Measurements from ENCODE around the gene SMAD2. TPM values are rescaled to one million over a fixed set of nuclear protein-coding genes. Genes with fewer than 3 reads are reported as not detected.

The SMAD2 gene
- total and polyA plus RNA-seq, 7 donors = 34.1 to 101 (median 56.1) TPM

DNA sequence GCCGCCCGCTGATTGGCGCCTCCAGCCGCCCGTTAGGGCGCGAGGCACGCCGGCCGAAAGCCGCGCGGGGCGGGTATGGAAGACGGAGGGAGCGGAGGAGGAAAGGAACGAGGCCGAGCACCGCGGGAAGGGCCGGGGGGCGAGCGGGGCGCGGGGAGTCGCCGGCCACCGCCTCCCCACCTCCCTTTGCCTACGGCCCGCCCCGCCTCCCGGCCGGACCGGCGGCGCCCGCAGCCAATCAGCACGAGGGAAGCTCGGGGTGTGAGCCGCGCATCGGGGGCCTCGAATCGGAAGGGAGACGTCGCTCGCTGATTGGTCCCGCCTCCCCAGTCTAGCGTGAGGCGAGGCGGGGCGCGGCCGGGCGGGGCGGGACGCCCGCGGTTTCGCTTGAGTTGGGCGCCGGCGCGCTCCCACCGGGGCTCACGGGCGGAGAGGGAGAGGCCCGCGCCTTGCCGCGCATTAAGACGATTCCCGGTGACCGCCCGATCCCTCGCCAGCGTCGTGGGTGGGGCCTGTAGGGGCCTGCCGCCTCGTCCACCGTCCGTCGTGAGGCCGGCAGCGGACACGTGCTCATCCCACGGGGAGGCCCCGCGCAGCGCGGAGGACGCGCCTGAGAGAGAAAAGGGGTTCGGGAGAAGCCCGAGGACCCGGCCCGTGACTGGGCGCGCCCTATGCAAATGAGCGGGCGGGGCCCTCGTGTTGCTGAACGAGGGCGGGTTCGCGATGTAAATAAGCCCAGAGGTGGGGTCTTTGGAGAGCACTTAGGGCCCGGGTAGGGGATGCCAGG lies 665 bp upstream of the SMAD2 start:
- H3K27ac ChIP-seq = peak overlapping the region; percentile 87 to 96 (median 95)
- H3K9me3 ChIP-seq = no peaks in the 10 kb centered on the region
- peaks cover 0 to 40% (median 33%) of the 10 kb centered on the region in 4 donors for H3K4me1 ChIP-seq
- TF ChIP-seq EP300 (IDR thresholded peaks at IDR 0.05) (no peak), POLR2AphosphoS5 (IDR thresholded peaks at IDR 0.05) (peak; percentile 43 to 76 (median 60)), POLR2A (IDR thresholded peaks at IDR 0.05) (peak; percentile 22 to 32)
- TF ChIP-seq, protein P1, sequence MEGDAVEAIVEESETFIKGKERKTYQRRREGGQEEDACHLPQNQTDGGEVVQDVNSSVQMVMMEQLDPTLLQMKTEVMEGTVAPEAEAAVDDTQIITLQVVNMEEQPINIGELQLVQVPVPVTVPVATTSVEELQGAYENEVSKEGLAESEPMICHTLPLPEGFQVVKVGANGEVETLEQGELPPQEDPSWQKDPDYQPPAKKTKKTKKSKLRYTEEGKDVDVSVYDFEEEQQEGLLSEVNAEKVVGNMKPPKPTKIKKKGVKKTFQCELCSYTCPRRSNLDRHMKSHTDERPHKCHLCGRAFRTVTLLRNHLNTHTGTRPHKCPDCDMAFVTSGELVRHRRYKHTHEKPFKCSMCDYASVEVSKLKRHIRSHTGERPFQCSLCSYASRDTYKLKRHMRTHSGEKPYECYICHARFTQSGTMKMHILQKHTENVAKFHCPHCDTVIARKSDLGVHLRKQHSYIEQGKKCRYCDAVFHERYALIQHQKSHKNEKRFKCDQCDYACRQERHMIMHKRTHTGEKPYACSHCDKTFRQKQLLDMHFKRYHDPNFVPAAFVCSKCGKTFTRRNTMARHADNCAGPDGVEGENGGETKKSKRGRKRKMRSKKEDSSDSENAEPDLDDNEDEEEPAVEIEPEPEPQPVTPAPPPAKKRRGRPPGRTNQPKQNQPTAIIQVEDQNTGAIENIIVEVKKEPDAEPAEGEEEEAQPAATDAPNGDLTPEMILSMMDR (IDR thresholded peaks at IDR 0.05) = no peak
- intact Hi-C loops (cut with DNase I) = loop anchor here (5.0 to 10.0 kb wide), 5 partner anchors 184 to 1556 kb away; partner anchors contain the start of genes C18orf32, CTIF and HDHD2
- 0 to 1% methylated on average over 107 of the region's 107 CpGs for WGBS, 2 donors
- H3K4me3 ChIP-seq = peak overlapping the region; percentile 44 to 89 (median 70)
- no peaks in the 10 kb centered on the region for H3K27me3 ChIP-seq
- DNase-seq = peak; percentile 99
- no peaks in the 10 kb centered on the region for H3K36me3 ChIP-seq

DNA sequence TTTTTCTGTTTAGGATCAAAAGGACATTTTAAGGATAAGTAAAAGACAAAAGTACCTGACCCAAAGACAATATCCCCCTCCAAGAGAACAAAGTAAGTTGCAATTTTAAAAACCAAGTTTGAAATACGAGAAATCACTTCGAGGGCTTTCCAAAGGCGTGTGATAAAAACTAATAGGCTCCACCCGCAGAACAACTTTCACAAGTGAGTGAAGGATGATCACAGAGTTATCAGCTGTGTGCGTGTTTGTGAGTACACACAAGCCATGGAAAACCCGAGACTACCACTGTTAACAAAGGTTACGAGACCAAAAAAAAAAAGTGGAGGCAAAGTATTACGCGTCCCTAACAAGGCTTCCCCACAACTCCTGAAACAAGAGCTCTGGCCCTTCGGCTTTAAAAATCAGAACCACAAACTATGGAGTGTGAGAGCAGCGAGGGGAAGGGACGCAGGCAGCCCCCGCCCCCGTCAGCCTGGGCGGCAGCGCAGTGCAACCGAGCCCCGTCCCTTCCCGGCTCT lies 719 bp downstream of the SMAD2 start:
- Histone ChIP-seq H3K4me1 (peaks cover 0 to 50% (median 37%) of the 10 kb centered on the region in 4 donors), H3K27me3 (no peaks in the 10 kb centered on the region), H3K27ac (peak overlapping the region; percentile 87 to 96 (median 95)), H3K36me3 (no peaks in the 10 kb centered on the region), H3K9me3 (no peaks in the 10 kb centered on the region), H3K4me3 (peak overlapping the region; percentile 65 to 89 (median 80))
- no peak for DNase-seq
- WGBS, 2 donors = 0 to 1% methylated on average over 19 of the region's 19 CpGs
- TF ChIP-seq POLR2A (IDR thresholded peaks at IDR 0.05) (no peak), POLR2AphosphoS5 (IDR thresholded peaks at IDR 0.05) (no peak), EP300 (IDR thresholded peaks at IDR 0.05) (no peak)
- TF ChIP-seq, protein P1 (IDR thresholded peaks at IDR 0.05) = no peak
- intact Hi-C loops (cut with DNase I) = loop anchor here (1.0 to 10.0 kb wide), 7 partner anchors 19 to 1558 kb away; partner anchors contain the start of genes C18orf32, CTIF and HDHD2

GRCh38 chr18:47928466-47928865 lies 2.0 kb downstream of the SMAD2 start:
- Histone ChIP-seq H3K4me3 (peak overlapping the region in 3 of 4 donors; percentile 65 to 89 (median 74)), H3K9me3 (no peaks in the 10 kb centered on the region), H3K27ac (no peak overlapping the region), H3K4me1 (peaks cover 0 to 50% (median 37%) of the 10 kb centered on the region in 4 donors), H3K36me3 (no peaks in the 10 kb centered on the region), H3K27me3 (no peaks in the 10 kb centered on the region)
- DNase-seq = no peak
- no peak for TF ChIP-seq POLR2A (IDR thresholded peaks at IDR 0.05)
- no peak for TF ChIP-seq EP300 (IDR thresholded peaks at IDR 0.05)
- TF ChIP-seq, protein P1 (IDR thresholded peaks at IDR 0.05) = no peak
- TF ChIP-seq POLR2AphosphoS5 (IDR thresholded peaks at IDR 0.05) = no peak
- 19 to 31% methylated on average over 3 of the region's 3 CpGs for WGBS, 2 donors
- intact Hi-C loops (cut with DNase I) = loop anchor here (5.0 kb wide), 1 partner anchor 56 kb away; no protein-coding TSS in a partner anchor

GRCh38 chr18:47926101-47926850 lies 4.2 kb downstream of the SMAD2 start:
- H3K27me3 ChIP-seq = no peaks in the 10 kb centered on the region
- no peaks in the 10 kb centered on the region for H3K9me3 ChIP-seq
- no peak for DNase-seq
- H3K27ac ChIP-seq = no peak overlapping the region
- intact Hi-C loops (cut with DNase I) = loop anchor here (5.0 kb wide), 1 partner anchor 54 kb away; no protein-coding TSS in a partner anchor
- WGBS, 2 donors = 84 to 85% methylated on average over 2 of the region's 2 CpGs
- TF ChIP-seq POLR2A (IDR thresholded peaks at IDR 0.05) = no peak
- no peak for TF ChIP-seq EP300 (IDR thresholded peaks at IDR 0.05)
- no peak for TF ChIP-seq POLR2AphosphoS5 (IDR thresholded peaks at IDR 0.05)
- TF ChIP-seq, protein P1 (IDR thresholded peaks at IDR 0.05) = no peak
- H3K4me3 ChIP-seq = no peak overlapping the region
- peaks cover 0 to 66% (median 44%) of the 10 kb centered on the region in 4 donors for H3K4me1 ChIP-seq
- no peaks in the 10 kb centered on the region for H3K36me3 ChIP-seq

All from sigmoid colon (tissue), 7 donors.